ACC112 (cell line): ENCODE measurements around the gene PTPRM.

Source experiments
- H2AFZ ChIP-seq: fragments of 200-600 bp; sonication (generic); one replicate; pipeline ENCODE4 v1.6.0; 2017; ENCODE audit warnings: antibody characterized with exemption, low read length; ENCODE audit not compliant: unreplicated experiment
- H3K27ac ChIP-seq: fragments of 200-600 bp; sonication (generic); 2 replicates; pipeline ENCODE4 v1.5.1; 2014; ENCODE audit warnings: low read depth, mild to moderate bottlenecking, antibody characterized with exemption, low read length, moderate library complexity
- H3K27me3 ChIP-seq: fragments of 200-600 bp; sonication (generic); 2 replicates; pipeline ENCODE4 v1.6.1; 2014; ENCODE audit warnings: mild to moderate bottlenecking, antibody characterized with exemption, low read length, moderate library complexity, mixed read lengths; ENCODE audit not compliant: insufficient read depth
- H3K36me3 ChIP-seq: fragments of 200-600 bp; sonication (generic); 2 replicates; pipeline ENCODE4 v1.6.1; 2016; ENCODE audit warnings: mild to moderate bottlenecking, antibody characterized with exemption, low read length, moderate library complexity, mixed read lengths; ENCODE audit not compliant: insufficient read depth
- H3K4me1 ChIP-seq: fragments of 200-600 bp; sonication (generic); one replicate; pipeline ENCODE4 v1.6.1; 2016; ENCODE audit warnings: low read length, mixed read lengths; ENCODE audit not compliant: insufficient read depth, unreplicated experiment, control insufficient read depth
- H3K4me3 ChIP-seq: fragments of 200-600 bp; sonication (generic); 2 replicates; pipeline ENCODE4 v1.5.1; 2014; ENCODE audit warnings: mild to moderate bottlenecking, low read depth, low read length
- H3K79me2 ChIP-seq: fragments of 200-600 bp; sonication (generic); one replicate; pipeline ENCODE4 v1.6.0; 2016; ENCODE audit warnings: low read length; ENCODE audit not compliant: control insufficient read depth, unreplicated experiment, insufficient read depth

Gene PTPRM

DNA sequence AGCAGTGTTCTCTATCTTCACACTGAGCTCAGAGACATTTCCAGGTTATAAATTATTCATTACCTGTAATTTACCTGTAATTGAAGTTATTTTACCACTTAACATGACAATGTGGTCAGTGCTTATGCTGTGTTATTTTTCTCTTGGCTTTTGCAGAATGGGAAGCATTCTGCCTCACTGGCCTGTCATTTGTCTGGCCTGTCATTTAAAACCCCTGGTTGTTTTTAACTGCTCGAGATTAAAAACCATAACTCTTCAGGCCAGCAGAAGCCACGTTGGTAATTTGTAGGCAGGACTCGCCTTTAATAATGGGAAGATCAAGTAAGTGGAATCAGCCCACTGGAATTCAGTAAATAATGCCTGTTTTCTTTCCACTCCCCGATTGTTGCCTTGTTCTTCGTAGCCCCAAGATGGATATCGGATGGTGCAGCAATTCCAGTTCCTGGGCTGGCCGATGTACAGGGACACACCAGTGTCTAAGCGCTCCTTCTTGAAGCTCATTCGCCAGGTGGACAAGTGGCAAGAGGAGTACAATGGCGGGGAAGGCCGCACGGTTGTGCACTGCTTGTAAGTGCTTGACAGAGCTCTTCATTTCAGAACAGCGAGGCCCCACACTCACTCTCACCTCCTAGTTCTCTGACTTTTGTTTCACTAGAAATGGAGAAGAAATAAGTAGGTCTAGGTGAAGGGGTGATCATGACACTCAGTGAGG lies 819.7 kb downstream of the PTPRM start:
- Histone ChIP-seq H3K36me3 (no peaks in the 10 kb centered on the region), H3K79me2 (no peaks in the 10 kb centered on the region), H3K4me3 (no peak overlapping the region), H3K4me1 (no peaks in the 10 kb centered on the region), H3K27ac (no peak overlapping the region), H3K27me3 (no peaks in the 10 kb centered on the region), H2AFZ (no peak overlapping the region)

DNA sequence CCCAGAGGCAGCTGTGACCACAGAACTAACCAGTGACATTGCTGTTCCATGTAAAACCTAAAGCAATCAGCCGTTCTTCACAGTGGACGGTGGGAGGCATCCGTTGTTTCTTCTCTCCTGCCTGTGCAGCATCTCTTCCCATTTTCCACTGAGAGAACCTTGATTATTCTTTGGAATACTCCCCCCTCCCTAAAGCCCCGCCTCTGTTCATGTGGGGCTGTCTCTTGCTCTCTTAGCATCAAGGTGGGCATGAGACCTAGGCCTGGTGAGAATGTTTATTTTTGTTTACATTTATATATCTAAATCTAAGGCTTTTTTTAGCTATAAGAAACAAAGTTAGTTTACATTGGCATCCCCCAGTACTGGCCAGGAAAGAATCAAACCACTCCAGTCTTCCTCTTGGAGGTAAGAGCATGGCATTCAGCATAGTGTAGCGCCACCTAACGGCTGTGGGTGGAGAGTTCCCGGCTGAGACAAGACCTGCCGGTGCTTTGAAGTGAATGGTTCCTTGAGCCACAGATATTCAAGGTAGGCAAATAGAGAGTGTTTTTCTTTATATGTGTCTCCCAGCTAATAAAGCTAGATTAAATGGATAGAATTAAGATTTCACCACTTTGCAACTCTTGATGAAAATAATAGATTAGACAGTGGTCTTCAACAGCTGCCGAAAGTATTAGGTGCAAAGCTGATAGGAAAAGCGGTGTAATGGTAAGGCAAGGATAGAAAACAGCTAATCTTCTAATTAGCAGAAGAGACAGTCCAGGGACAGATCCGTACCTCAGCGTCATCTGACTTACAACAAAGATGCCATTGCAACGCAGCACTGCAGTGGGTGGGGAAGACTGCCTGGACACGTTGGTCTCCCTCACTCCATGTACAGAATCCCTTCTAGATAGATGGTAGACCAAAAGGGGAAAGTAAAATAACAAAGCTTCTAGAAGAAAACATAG lies 822.5 kb downstream of the PTPRM start:
- no peak overlapping the region for H3K27ac ChIP-seq
- H3K4me3 ChIP-seq, result no peak overlapping the region
- H3K27me3 ChIP-seq, result no peaks in the 10 kb centered on the region
- no peaks in the 10 kb centered on the region for H3K79me2 ChIP-seq
- no peak overlapping the region for H2AFZ ChIP-seq
- H3K36me3 ChIP-seq, result no peaks in the 10 kb centered on the region
- no peaks in the 10 kb centered on the region for H3K4me1 ChIP-seq

DNA sequence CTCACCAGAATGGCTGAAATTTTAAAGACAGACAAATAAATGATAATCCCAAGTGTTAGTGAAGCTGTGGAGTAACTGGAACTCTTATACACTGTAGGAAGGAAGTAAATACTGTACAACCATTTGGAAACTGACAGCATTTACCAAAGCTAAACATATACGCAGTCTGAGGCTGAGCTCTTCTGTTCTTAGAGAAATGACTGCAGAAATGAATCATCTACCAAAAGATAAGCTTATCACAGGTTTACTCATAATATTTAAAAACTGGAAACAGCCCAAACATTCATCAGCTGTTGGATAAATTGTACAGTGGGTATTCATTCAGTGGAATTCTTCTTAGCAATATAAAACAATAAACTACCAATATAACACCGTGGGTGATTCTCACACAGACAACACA lies 824.0 kb downstream of the PTPRM start:
- H3K27me3 ChIP-seq, result no peaks in the 10 kb centered on the region
- no peak overlapping the region for H2AFZ ChIP-seq
- H3K36me3 ChIP-seq, result no peaks in the 10 kb centered on the region
- H3K4me1 ChIP-seq, result no peaks in the 10 kb centered on the region
- H3K27ac ChIP-seq, result no peak overlapping the region
- H3K79me2 ChIP-seq, result no peaks in the 10 kb centered on the region
- no peak overlapping the region for H3K4me3 ChIP-seq

DNA sequence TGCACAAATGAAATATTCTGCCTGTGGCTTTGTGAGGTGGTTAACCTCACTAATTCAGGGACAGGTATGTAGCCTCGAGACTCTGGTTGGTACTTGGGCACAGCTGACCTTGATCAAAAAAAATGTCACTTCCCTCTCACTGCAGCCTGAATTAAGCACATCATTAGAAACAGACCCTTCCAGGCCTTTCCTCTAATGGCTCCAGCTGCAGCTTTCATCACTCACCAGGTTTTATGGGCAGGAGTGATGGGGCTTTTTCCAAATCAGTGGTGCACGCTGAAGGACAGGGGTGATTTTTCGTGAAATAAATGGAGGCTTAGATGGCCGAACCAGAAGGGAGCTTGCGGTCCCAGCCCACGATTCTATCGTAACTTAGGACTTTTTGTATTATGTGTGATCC lies 829.1 kb downstream of the PTPRM start:
- Histone ChIP-seq H3K4me1 (no peaks in the 10 kb centered on the region), H3K36me3 (no peaks in the 10 kb centered on the region), H3K27ac (no peak overlapping the region), H3K27me3 (no peaks in the 10 kb centered on the region), H2AFZ (no peak overlapping the region), H3K4me3 (no peak overlapping the region), H3K79me2 (no peaks in the 10 kb centered on the region)

DNA sequence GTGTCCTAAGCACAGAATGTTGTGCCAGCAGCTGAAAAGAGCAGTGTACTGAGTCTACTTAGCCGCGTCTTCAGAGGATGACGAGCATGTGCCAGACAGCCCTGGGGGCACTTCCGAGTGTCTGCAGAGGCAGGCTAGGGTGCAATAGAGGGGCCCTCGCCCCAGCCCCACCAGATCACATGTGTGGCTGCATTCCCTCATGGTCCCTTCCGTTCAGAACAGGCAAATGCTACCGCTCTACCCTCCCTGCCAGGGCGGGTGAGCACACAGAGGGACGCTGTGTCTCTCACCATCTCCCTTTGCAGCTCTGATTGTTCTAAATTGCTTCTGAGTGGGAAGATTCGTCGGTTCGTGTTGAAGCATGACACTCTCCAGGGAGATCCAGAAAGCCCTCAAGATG lies 829.9 kb downstream of the PTPRM start:
- no peaks in the 10 kb centered on the region for H3K27me3 ChIP-seq
- no peaks in the 10 kb centered on the region for H3K79me2 ChIP-seq
- H3K27ac ChIP-seq, result no peak overlapping the region
- H3K36me3 ChIP-seq, result no peaks in the 10 kb centered on the region
- no peak overlapping the region for H2AFZ ChIP-seq
- H3K4me3 ChIP-seq, result no peak overlapping the region
- H3K4me1 ChIP-seq, result no peaks in the 10 kb centered on the region

DNA sequence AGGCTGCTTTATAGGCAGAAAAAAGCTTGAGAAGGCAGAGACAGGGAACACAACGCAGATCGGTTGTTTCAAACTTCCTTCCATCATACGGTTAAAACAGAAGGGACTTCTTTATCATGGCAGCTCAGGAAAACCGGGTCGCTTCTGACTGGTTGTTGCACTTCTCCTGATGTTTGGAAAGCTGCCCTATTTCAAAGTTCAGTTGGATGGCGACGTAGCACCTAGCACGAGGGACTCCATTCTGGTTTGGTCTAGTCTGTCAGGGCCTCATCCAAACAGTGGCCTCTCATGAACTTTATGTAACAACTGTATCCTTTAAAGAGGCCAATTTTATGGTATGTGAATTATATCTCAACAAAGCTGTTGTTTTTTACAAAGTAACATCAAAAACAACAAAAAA lies 832.0 kb downstream of the PTPRM start:
- no peak overlapping the region for H3K4me3 ChIP-seq
- H3K79me2 ChIP-seq, result no peaks in the 10 kb centered on the region
- H3K27ac ChIP-seq, result no peak overlapping the region
- no peaks in the 10 kb centered on the region for H3K27me3 ChIP-seq
- H2AFZ ChIP-seq, result no peak overlapping the region
- H3K36me3 ChIP-seq, result no peaks in the 10 kb centered on the region
- H3K4me1 ChIP-seq, result no peaks in the 10 kb centered on the region

DNA sequence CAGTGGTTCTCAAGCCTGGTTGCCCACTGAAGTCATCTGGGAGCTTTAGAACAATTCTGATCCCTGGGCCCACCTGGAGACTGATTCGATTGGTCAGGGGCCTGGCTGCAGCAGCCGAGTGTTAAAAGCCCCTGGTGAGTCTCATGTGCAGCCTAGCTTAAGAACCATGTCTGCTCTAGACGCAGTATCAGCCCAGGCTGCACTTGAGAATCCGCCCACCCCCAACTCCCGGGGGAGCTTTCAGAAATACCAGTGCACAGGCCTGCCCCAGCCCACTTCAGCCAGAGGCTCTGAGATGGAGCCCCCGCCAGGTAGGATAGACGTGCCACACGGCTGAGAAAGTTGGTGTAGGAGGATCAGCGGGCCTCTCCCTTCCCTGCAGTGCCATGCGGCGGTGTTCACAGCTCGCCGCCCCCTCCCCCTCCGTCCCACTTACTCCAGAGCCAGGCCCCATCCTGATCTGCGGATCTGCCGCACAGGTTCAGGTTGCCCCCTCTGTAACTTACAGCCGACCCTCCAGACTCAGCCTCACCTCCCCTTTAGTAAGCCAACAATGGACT lies 833.2 kb downstream of the PTPRM start:
- Histone ChIP-seq H3K36me3 (no peaks in the 10 kb centered on the region), H3K4me3 (no peak overlapping the region), H3K79me2 (no peaks in the 10 kb centered on the region), H2AFZ (no peak overlapping the region), H3K27ac (no peak overlapping the region), H3K27me3 (no peaks in the 10 kb centered on the region), H3K4me1 (no peaks in the 10 kb centered on the region)

DNA sequence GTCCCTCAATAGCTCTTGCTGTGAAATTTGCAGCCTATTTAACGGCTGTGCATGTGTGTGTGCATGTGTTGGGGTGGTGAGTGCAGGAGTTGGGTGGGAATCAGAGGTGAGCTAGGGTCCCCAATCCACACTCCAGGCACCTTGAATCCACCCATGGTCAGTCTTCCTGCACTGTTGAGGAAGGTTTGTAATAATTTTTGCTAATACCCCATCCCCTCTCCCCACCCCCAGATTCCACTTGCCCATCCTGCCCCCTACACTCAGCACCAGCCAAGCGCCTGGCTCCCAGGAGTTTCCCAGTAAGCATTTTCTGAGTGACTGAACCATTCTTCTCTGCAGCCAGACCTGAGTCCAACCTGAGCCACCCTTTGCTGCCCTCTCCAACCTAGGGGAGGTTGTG lies 833.7 kb downstream of the PTPRM start:
- no peak overlapping the region for H3K4me3 ChIP-seq
- H3K36me3 ChIP-seq, result no peaks in the 10 kb centered on the region
- H3K4me1 ChIP-seq, result no peaks in the 10 kb centered on the region
- no peak overlapping the region for H3K27ac ChIP-seq
- H3K27me3 ChIP-seq, result no peaks in the 10 kb centered on the region
- H2AFZ ChIP-seq, result no peak overlapping the region
- H3K79me2 ChIP-seq, result no peaks in the 10 kb centered on the region

DNA sequence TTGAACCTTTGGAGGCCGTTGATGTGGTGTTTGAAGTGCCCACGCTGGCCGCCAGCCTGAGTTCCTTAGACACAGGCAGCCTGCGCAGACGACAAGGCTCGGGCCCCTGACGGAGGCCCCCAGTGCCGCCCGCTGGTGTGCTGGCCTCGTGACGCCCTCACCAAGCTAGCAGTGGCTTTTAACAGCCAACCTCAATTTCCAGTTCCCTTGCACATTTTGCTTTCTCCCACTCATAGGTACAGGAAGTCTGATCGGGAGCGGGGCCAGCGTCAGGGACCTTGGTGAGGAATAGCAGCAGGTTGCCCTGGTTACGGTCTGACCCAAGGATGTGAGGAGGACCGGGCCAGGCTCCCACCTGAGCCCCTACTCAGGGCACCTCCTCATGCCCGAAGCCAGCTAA lies 834.5 kb downstream of the PTPRM start:
- Histone ChIP-seq H3K4me1 (no peaks in the 10 kb centered on the region), H3K27ac (no peak overlapping the region), H2AFZ (no peak overlapping the region), H3K4me3 (no peak overlapping the region), H3K79me2 (no peaks in the 10 kb centered on the region), H3K36me3 (no peaks in the 10 kb centered on the region), H3K27me3 (no peaks in the 10 kb centered on the region)

DNA sequence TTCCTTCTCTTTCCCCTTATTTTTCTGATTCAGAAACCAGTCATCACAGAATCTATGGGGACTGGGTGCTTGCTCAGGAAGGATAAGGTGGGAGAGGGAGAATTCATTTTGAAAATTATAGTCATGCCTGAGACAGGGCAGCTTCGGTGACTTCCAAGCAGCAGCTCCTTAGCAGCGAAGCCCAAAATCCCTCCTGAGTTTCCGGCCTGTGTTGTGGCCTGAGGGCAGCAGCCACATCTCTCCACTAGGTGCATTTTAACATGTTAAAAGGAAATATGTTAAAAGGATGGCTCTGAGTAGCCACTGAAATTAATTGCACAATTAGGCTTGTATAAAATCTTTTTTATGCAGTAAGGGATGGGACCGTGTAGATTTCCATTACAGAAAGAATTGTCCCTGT lies 835.1 kb downstream of the PTPRM start:
- Histone ChIP-seq H2AFZ (no peak overlapping the region), H3K4me3 (no peak overlapping the region), H3K27me3 (no peaks in the 10 kb centered on the region), H3K79me2 (no peaks in the 10 kb centered on the region), H3K27ac (no peak overlapping the region), H3K36me3 (no peaks in the 10 kb centered on the region), H3K4me1 (no peaks in the 10 kb centered on the region)
